Neural cell (in vitro differentiated cells): ENCODE results near the gene SKI. TPM values are rescaled to one million over a fixed set of nuclear protein-coding genes. Genes with fewer than 3 reads are reported as not detected.

Source experiments
- H2AFZ ChIP-seq: fragments of 200-600, 300-800 bp; sonication (generic), shearing (Covaris generic); 2 replicates; pipeline ENCODE4 v1.6.0; 2014; ENCODE audit warnings: low read depth, mild to moderate bottlenecking, antibody characterized with exemption, low read length, moderate library complexity
- H3F3A ChIP-seq: fragments of 200-600 bp; shearing (Covaris generic); 2 replicates; pipeline ENCODE4 v1.6.1; 2016; ENCODE audit warnings: mild to moderate bottlenecking, moderate library complexity, mixed read lengths, antibody characterized with exemption, low read length; ENCODE audit not compliant: insufficient read depth, poor library complexity, severe bottlenecking
- H3K27ac ChIP-seq: fragments of 200-600, 300-800 bp; sonication (generic), shearing (Covaris generic); 2 replicates; pipeline ENCODE4 v1.5.1; 2014; ENCODE audit warnings: mild to moderate bottlenecking, low read length, moderate library complexity
- H3K27me3 ChIP-seq: fragments of 300-800, 200-600 bp; sonication (generic), shearing (Covaris generic); 2 replicates; pipeline ENCODE4 v1.6.0; 2014; ENCODE audit warnings: mild to moderate bottlenecking, low read depth, low read length, moderate library complexity; ENCODE audit not compliant: insufficient read depth
- H3K36me3 ChIP-seq: fragments of 300-800, 200-600 bp; sonication (generic), shearing (Covaris generic); 2 replicates; pipeline ENCODE4 v1.5.1; 2014; ENCODE audit warnings: mild to moderate bottlenecking, antibody characterized with exemption, low read length, moderate library complexity; ENCODE audit not compliant: insufficient read depth
- H3K4me2 ChIP-seq: fragments of 300-800, 200-600 bp; sonication (generic), shearing (Covaris generic); 2 replicates; pipeline ENCODE4 v1.6.0; 2014; ENCODE audit warnings: mild to moderate bottlenecking, low read length
- H3K4me3 ChIP-seq: fragments of 300-800, 200-600 bp; sonication (generic), shearing (Covaris generic); 2 replicates; pipeline ENCODE4 v1.5.1; 2014; ENCODE audit warnings: mild to moderate bottlenecking, low read length, moderate library complexity
- H3K79me2 ChIP-seq: fragments of 200-600 bp; shearing (Covaris generic); replicated peaks from 2 replicates; pipeline ENCODE4 v1.6.0; 2014; ENCODE audit warnings: mild to moderate bottlenecking, low read length, moderate library complexity; ENCODE audit not compliant: insufficient read depth
- H3K9ac ChIP-seq: fragments of 300-800, 200-600 bp; sonication (generic), shearing (Covaris generic); 2 replicates; pipeline ENCODE4 v1.6.1; 2016; ENCODE audit warnings: mild to moderate bottlenecking, low read length, mixed read lengths
- H3K9me2 ChIP-seq: fragments of 200-600 bp; shearing (Covaris generic); 2 replicates; pipeline ENCODE4 v1.6.1; 2016; ENCODE audit warnings: mild to moderate bottlenecking, low read length, mixed read lengths; ENCODE audit not compliant: insufficient read depth
- H3K9me3 ChIP-seq: fragments of 200-600, 300-800 bp; sonication (generic), shearing (Covaris generic); 2 replicates; pipeline ENCODE4 v1.6.1; 2016; ENCODE audit warnings: mild to moderate bottlenecking, mixed run types, low read length, moderate library complexity, mixed read lengths
- H4K20me1 ChIP-seq: fragments of 200-600 bp; shearing (Covaris generic); 2 replicates; pipeline ENCODE4 v1.6.1; 2016; ENCODE audit warnings: mild to moderate bottlenecking, mixed run types; ENCODE audit not compliant: insufficient read depth
- EP300 ChIP-seq: fragments of 450-650 bp; conservative IDR thresholded peaks from 2 replicates; pipeline ENCODE4 v1.6.1; 2014; ENCODE audit warnings: antibody characterized with exemption, mild to moderate bottlenecking, moderate library complexity; ENCODE audit not compliant: poor library complexity, severe bottlenecking
- EZH2 ChIP-seq: fragments of 200-600, 300-800 bp; shearing (Covaris generic), sonication (generic); IDR thresholded peaks from 2 replicates; pipeline ENCODE4 v1.6.1; 2014; ENCODE audit warnings: antibody characterized with exemption, low read length, borderline replicate concordance, mild to moderate bottlenecking; ENCODE audit not compliant: insufficient read depth, poor library complexity, severe bottlenecking
- MXI1 ChIP-seq: fragments of 450-650 bp; conservative IDR thresholded peaks from 2 replicates; pipeline ENCODE4 v1.6.1; 2014; ENCODE audit warnings: antibody characterized with exemption, mild to moderate bottlenecking; ENCODE audit not compliant: poor library complexity, severe bottlenecking
- POLR2AphosphoS5 ChIP-seq: IDR thresholded peaks from 2 replicates; pipeline ENCODE4 v1.6.1; 2012
- RAD21 ChIP-seq: fragments of 450-650 bp; conservative IDR thresholded peaks from 2 replicates; pipeline ENCODE4 v1.6.1; 2014; ENCODE audit warnings: antibody characterized with exemption, mild to moderate bottlenecking, moderate library complexity
- SMC3 ChIP-seq: fragments of 450-650 bp; conservative IDR thresholded peaks from 2 replicates; pipeline ENCODE4 v1.6.1; 2014; ENCODE audit warnings: antibody characterized with exemption, mild to moderate bottlenecking, moderate library complexity; ENCODE audit not compliant: poor library complexity
- TAF1 ChIP-seq: IDR thresholded peaks from 2 replicates; pipeline ENCODE4 v1.6.1; 2012; ENCODE audit warnings: low read depth
- polyA plus RNA-seq: library from polyadenylated mRNA; depleted of rRNA; stranded (reverse); fragments of >200 nt; gene quantifications from 2 replicates; pipeline ENCODE4 v1.2.3, GENCODE V29; 2014
- TF ChIP-seq, protein P1 (sequence below): IDR thresholded peaks from 2 replicates; pipeline ENCODE4 v1.6.1; 2012; ENCODE audit warnings: borderline replicate concordance
- TF ChIP-seq, protein P2 (sequence below): fragments of 450-650 bp; IDR thresholded peaks from 2 replicates; pipeline ENCODE4 v1.5.1; 2014; ENCODE audit warnings: antibody characterized with exemption, mild to moderate bottlenecking, moderate library complexity; ENCODE audit not compliant: poor library complexity, severe bottlenecking

Gene SKI
- polyA plus RNA-seq, 1 donor from 2014 or later = 4.1 TPM

DNA sequence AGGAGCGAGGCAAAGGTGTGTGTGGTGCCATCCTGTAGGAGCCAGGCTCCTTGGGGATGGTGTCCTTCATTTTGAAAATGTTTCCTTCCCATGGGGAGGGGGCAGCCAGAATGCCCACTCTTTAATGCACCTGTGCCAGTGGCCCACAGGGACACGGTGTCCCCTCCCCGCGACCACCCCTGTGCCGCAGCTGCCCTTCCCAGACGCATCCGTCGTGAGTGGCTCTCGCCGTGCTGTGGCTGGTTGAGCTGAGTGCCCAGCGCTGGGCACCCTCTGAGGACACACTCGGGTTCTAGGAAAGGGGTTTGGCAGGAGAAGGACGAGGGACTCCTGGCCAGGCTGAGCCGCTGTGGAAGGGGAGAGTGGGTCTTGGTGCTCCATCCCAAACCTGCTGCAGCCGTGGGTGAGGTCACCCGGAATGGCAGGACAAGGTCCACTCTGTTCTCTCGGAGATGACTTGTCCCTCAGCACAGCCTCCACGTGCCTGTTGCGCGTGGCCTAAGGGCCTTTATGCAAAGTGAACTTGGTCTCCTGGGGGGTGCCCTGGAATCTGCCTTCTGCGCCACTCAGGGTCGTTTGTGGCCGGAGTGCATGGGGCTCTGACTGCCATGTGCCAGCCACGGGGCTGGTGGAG, 74.3 kb downstream of the SKI start:
- Histone ChIP-seq H3K27ac (no peak overlapping the region), H3F3A (no peaks in the 10 kb centered on the region), H3K9ac (no peak overlapping the region), H3K27me3 (no peaks in the 10 kb centered on the region), H4K20me1 (peaks cover 4% of the 10 kb centered on the region), H3K4me3 (no peak overlapping the region), H3K79me2 (peaks cover 22% of the 10 kb centered on the region), H2AFZ (no peak overlapping the region), H3K4me2 (no peak overlapping the region), H3K9me2 (no peaks in the 10 kb centered on the region), H3K9me3 (no peaks in the 10 kb centered on the region), H3K36me3 (no peaks in the 10 kb centered on the region)
- TF ChIP-seq, protein P1, sequence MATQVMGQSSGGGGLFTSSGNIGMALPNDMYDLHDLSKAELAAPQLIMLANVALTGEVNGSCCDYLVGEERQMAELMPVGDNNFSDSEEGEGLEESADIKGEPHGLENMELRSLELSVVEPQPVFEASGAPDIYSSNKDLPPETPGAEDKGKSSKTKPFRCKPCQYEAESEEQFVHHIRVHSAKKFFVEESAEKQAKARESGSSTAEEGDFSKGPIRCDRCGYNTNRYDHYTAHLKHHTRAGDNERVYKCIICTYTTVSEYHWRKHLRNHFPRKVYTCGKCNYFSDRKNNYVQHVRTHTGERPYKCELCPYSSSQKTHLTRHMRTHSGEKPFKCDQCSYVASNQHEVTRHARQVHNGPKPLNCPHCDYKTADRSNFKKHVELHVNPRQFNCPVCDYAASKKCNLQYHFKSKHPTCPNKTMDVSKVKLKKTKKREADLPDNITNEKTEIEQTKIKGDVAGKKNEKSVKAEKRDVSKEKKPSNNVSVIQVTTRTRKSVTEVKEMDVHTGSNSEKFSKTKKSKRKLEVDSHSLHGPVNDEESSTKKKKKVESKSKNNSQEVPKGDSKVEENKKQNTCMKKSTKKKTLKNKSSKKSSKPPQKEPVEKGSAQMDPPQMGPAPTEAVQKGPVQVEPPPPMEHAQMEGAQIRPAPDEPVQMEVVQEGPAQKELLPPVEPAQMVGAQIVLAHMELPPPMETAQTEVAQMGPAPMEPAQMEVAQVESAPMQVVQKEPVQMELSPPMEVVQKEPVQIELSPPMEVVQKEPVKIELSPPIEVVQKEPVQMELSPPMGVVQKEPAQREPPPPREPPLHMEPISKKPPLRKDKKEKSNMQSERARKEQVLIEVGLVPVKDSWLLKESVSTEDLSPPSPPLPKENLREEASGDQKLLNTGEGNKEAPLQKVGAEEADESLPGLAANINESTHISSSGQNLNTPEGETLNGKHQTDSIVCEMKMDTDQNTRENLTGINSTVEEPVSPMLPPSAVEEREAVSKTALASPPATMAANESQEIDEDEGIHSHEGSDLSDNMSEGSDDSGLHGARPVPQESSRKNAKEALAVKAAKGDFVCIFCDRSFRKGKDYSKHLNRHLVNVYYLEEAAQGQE = no peak
- TF ChIP-seq, protein P2, sequence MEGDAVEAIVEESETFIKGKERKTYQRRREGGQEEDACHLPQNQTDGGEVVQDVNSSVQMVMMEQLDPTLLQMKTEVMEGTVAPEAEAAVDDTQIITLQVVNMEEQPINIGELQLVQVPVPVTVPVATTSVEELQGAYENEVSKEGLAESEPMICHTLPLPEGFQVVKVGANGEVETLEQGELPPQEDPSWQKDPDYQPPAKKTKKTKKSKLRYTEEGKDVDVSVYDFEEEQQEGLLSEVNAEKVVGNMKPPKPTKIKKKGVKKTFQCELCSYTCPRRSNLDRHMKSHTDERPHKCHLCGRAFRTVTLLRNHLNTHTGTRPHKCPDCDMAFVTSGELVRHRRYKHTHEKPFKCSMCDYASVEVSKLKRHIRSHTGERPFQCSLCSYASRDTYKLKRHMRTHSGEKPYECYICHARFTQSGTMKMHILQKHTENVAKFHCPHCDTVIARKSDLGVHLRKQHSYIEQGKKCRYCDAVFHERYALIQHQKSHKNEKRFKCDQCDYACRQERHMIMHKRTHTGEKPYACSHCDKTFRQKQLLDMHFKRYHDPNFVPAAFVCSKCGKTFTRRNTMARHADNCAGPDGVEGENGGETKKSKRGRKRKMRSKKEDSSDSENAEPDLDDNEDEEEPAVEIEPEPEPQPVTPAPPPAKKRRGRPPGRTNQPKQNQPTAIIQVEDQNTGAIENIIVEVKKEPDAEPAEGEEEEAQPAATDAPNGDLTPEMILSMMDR = no peak
- no peak for TF ChIP-seq SMC3
- TF ChIP-seq RAD21 = no peak
- TF ChIP-seq MXI1 = no peak
- TF ChIP-seq EP300 = no peak
- TF ChIP-seq EZH2 = no peak
- TF ChIP-seq POLR2AphosphoS5 = no peak
- no peak for TF ChIP-seq TAF1

DNA sequence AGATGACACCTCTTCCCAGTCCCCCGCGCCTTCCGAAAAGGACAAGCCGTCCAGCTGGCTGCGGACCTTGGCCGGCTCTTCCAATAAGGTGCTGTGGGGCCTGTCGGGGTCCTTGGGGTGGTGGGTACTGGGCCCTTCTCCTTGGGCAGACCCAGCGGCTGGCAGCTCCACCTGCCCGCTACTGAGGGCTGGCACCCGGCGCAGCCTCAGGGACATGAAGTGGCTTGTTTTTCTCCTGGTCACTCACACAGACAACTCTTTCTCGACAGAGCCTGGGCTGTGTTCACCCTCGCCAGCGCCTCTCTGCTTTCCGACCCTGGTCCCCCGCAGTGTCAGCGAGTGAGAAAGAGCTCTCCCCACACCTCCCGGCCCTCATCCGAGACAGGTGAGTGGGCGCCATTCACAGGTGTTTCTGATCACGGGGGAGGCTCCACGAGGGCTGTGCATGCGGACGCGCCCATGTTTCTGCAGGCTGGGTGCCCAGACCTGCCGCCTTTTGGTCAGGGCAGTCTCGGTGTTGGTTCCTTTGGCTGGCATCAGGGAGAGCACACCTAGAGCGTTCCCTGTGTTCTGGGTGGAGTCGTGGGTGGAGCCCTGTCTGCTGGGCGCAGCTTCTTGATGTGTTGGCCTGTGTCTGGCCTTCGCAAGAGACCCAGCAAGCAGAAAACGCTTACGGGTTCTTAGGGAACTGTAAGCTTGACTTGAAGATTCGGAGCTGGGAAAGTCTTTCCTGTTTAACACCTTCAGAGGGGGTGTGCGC, 75.1 kb downstream of the SKI start:
- no peaks in the 10 kb centered on the region for H3K9me3 ChIP-seq
- H3K4me3 ChIP-seq = no peak overlapping the region
- TF ChIP-seq, protein P1 = no peak
- no peak for TF ChIP-seq SMC3
- no peak for TF ChIP-seq EZH2
- TF ChIP-seq, protein P2 = no peak
- no peak for TF ChIP-seq TAF1
- TF ChIP-seq EP300 = no peak
- no peak for TF ChIP-seq MXI1
- no peak for TF ChIP-seq POLR2AphosphoS5
- no peak for TF ChIP-seq RAD21
- H3F3A ChIP-seq = no peaks in the 10 kb centered on the region
- H3K9ac ChIP-seq = no peak overlapping the region
- H3K27ac ChIP-seq = no peak overlapping the region
- H2AFZ ChIP-seq = no peak overlapping the region
- H3K36me3 ChIP-seq = no peaks in the 10 kb centered on the region
- H3K4me2 ChIP-seq = no peak overlapping the region
- peaks cover 16% of the 10 kb centered on the region for H3K79me2 ChIP-seq
- H3K9me2 ChIP-seq = no peaks in the 10 kb centered on the region
- H4K20me1 ChIP-seq = peaks cover 2% of the 10 kb centered on the region
- no peaks in the 10 kb centered on the region for H3K27me3 ChIP-seq
